ENCODE data around the gene CMIP. TPM values are rescaled to one million over a fixed set of nuclear protein-coding genes. Genes with fewer than 3 reads are reported as not detected.

CMIP gene
- total RNA-seq, 1 experiment from 2014 or later = 48.2 TPM

DNA sequence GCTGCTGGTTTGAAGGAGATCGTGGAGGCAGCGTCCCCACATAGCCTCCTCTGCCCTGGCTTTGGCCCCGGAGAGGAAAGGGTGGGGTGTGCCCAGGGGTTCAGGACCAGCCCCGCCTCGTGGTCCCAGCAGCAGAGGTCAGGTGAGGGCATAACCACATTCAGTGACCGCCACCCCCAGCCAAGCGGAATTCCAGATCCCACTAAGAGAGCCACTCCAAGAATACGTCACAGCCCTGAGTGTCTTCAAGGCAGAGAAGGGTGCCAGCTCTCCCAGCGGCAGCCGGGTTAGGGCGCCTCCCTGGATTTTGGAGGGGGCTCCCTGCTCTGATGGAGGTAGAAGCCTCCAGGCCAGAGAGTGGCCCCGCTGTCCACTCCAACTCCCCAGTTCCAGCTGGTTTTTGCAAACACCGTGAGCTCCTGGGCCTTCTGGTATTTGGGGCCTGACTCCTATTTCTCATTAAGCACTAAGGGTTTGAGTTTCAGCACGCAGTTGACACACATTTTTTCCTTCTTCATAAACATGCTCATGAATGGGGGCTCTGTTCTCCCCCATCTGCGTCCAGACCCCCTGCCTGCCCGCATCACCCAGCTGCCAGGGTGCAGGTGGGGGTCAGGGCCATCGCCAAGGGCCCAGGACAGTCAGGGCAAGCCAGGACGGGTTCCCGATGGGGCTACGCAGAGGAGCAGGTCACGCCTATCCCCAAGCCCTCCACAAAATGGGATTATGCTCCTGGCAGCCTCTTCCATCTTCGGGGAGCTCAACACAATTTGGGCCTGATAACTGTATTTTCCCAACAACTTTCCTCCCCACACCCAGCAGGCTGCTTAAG lies 236.1 kb downstream of the CMIP start:
- no peak overlapping the region for H2BK12ac ChIP-seq (ENCODE audit: insufficient read length, low read depth, low read length)
- no CpG with 5 or more reads among the region's 22 CpGs for WGBS (ENCODE audit: extremely low coverage, insufficient read length, low lambda C conversion rate)

More for the DNA sequence above, 236.1 kb downstream of the CMIP start:
- Mint-ChIP-seq H3K4me3 (no peak overlapping the region), H3K36me3 (ENCODE audit: insufficient read depth in 1 of 3, low read depth in 3 of 3) (peaks cover 19 to 39% (median 35%) of the 10 kb centered on the region in 3 experiments; a peak in 6 of 7 replicates), H3K9me3 (no peaks in the 10 kb centered on the region), H3K27me3 (ENCODE audit: low read depth) (no peaks in the 10 kb centered on the region), H3K4me1 (peaks cover 7 to 12% of the 10 kb centered on the region in 2 experiments), H3K27ac (peak overlapping the region in 2 of 3 experiments; percentile 42 to 61; a peak in 3 of 7 replicates)
- no peak overlapping the region for H2BK5ac ChIP-seq (ENCODE audit: insufficient read length, low read length)
- H3K79me2 ChIP-seq (ENCODE audit: insufficient read depth, low read length) = peaks cover 4% of the 10 kb centered on the region; the same call in 1 of the 2 replicates
- no peak overlapping the region for H4K91ac ChIP-seq (ENCODE audit: insufficient read length, low read depth, low read length)
- no peaks in the 10 kb centered on the region for H3K9me3 ChIP-seq (ENCODE audit: control insufficient read depth, low read depth, low read length)
- TF ChIP-seq, protein P1, sequence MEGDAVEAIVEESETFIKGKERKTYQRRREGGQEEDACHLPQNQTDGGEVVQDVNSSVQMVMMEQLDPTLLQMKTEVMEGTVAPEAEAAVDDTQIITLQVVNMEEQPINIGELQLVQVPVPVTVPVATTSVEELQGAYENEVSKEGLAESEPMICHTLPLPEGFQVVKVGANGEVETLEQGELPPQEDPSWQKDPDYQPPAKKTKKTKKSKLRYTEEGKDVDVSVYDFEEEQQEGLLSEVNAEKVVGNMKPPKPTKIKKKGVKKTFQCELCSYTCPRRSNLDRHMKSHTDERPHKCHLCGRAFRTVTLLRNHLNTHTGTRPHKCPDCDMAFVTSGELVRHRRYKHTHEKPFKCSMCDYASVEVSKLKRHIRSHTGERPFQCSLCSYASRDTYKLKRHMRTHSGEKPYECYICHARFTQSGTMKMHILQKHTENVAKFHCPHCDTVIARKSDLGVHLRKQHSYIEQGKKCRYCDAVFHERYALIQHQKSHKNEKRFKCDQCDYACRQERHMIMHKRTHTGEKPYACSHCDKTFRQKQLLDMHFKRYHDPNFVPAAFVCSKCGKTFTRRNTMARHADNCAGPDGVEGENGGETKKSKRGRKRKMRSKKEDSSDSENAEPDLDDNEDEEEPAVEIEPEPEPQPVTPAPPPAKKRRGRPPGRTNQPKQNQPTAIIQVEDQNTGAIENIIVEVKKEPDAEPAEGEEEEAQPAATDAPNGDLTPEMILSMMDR (conservative IDR thresholded peaks at IDR 0.05) = no peak
- H2AK5ac ChIP-seq (ENCODE audit: insufficient read length, low read length) = no peak overlapping the region
- no peak overlapping the region for H2BK20ac ChIP-seq (ENCODE audit: low read depth, low read length, poor library complexity, severe bottlenecking)
- no peak overlapping the region for H3K4me2 ChIP-seq (ENCODE audit: insufficient read depth, insufficient read length, low read length)
- H3K79me1 ChIP-seq (ENCODE audit: insufficient read depth, low read depth, low read length, poor library complexity, severe bottlenecking) = no peaks in the 10 kb centered on the region
- DNase-seq = no peak
- H4K5ac ChIP-seq (ENCODE audit: insufficient read length, low read depth, low read length) = no peak overlapping the region
- H3T11ph ChIP-seq (ENCODE audit: low read length) = no peak overlapping the region
- H3K14ac ChIP-seq (ENCODE audit: insufficient read depth, low read length) = no peak overlapping the region
- no peak overlapping the region for H2BK120ac ChIP-seq (ENCODE audit: low read depth, low read length, poor library complexity, severe bottlenecking)
- no peak overlapping the region for H3K4ac ChIP-seq (ENCODE audit: low read depth, low read length)
- no peak overlapping the region for H3K23ac ChIP-seq (ENCODE audit: insufficient read length, low read depth, low read length)
- H3K9ac ChIP-seq (ENCODE audit: extremely low read depth, insufficient read length, low read length) = no peak overlapping the region
- no peaks in the 10 kb centered on the region for H4K20me1 ChIP-seq (ENCODE audit: control insufficient read depth, insufficient read depth, insufficient read length)
- H4K8ac ChIP-seq (replicated peaks; ENCODE audit: insufficient read length, low read depth, low read length) = no peak overlapping the region
- H3K18ac ChIP-seq (ENCODE audit: insufficient read length, low read depth, low read length) = no peak overlapping the region
- H3K27ac ChIP-seq (ENCODE audit: insufficient read length, low read depth, low read length) = no peak overlapping the region
- no peak overlapping the region for H2BK15ac ChIP-seq (ENCODE audit: low read depth, low read length)
- H3K23me2 ChIP-seq (ENCODE audit: insufficient read length, low read depth, low read length, poor library complexity, severe bottlenecking) = no peaks in the 10 kb centered on the region
- H2AFZ ChIP-seq (ENCODE audit: low read length) = no peak overlapping the region
- H3K56ac ChIP-seq (ENCODE audit: insufficient read length, low read depth, low read length) = no peak overlapping the region
- no peaks in the 10 kb centered on the region; the same call in 1 of the 2 replicates for H3K4me1 ChIP-seq (ENCODE audit: insufficient read depth, low read length)
- H3K27me3 ChIP-seq (ENCODE audit: insufficient read depth, low read length) = no peaks in the 10 kb centered on the region

All from H9 (cell line).